HG03039 (cell line): ENCODE data around the gene CSN1S1.
"Not testable (repeated sequence)": the region's sequence is repeated elsewhere in the genome, so short reads cannot be mapped to it uniquely, and the experiment has no call there.

Source experiments
- ATAC-seq: cut with Tn5 transposase; IDR thresholded peaks from one replicate; pipeline ENCODE4 v1.9.1; 2021; ENCODE audit warnings: mild to moderate bottlenecking, moderate library complexity; ENCODE audit not compliant: unreplicated experiment

CSN1S1 gene, protein sequence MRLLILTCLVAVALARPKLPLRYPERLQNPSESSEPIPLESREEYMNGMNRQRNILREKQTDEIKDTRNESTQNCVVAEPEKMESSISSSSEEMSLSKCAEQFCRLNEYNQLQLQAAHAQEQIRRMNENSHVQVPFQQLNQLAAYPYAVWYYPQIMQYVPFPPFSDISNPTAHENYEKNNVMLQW

GRCh38 chr4:69930768-69931167 lies at the start of gene CSN1S1:
TSS of gene CSN1S1 (plus strand) at chr4:69931068. CDS start at chr4:69932556, 1,488 bp downstream.
- ATAC-seq = no peak

DNA sequence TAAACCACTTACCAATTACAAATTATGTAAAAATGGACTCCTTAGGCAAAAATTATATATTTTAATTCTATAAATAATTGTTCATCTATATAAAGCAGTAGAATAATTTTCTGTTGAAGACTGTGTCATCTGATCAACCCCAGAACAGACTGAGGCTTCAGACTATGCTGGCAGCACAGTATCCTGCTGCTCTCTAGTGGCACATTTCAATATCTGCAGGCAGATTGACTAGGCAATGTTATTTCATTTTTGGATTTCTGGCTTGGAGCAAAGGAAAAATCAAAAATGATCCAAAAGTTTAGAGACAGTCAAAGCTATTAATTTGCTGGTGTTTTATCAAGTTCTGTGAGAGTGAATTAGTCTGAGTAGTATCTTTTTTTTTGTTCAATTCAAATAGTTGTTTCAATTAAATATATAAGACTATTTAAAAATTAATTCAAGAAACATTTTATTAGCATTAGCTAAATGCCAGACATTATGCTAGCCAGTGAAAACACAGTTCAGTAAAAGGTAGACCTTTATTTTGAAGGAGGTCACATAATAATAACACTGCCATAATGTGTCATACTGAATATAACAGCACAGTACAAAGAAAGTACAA lies 49.6 kb upstream of the CSN1S1 start:
- no peak for ATAC-seq

DNA sequence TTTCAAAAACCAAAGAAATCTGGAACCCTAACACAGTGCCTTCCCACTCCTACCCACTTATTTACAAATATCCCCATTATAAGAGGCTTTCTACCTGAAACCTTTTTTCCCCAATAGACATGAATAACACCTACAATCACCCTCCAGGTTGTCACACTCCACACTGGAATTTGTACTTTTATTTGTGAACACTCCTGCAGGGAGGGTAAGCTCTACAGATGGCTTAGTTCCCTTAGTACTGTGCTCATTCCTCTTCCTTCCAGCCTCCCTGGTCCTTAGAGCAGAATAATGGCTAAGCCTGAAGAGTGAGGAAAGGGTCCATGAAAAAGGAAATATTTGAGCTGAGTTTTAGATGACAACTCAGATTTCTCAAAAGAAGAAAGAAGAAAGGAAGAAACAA lies 48.7 kb upstream of the CSN1S1 start:
- ATAC-seq = no peak

GRCh38 chr4:69888336-69888735 lies 42.5 kb upstream of the CSN1S1 start:
- no peak for ATAC-seq

GRCh38 chr4:69894186-69894585 lies 36.7 kb upstream of the CSN1S1 start:
- no peak for ATAC-seq

DNA sequence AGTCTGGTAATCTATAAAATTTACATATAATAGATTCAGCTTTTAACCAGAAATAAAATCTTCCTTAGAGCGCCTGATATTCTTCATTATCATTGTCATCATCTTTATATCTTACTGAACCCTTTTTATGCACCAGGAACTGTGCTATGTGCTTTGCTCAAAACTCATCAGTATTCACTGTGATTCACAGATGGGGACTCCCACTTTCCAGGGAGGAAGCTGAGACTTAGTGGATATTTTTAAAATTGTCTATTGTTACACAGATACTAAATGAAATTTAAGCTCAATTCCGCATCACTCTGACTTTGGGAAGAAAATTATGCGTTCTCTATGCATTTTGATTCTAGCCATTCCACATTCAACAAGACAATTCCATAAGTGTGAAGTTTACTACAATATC lies 36.1 kb upstream of the CSN1S1 start:
- no peak for ATAC-seq

GRCh38 chr4:69896530-69897116 lies 34.2 kb upstream of the CSN1S1 start:
- no peak for ATAC-seq

GRCh38 chr4:69907151-69907550 lies 23.7 kb upstream of the CSN1S1 start:
- no peak for ATAC-seq

DNA sequence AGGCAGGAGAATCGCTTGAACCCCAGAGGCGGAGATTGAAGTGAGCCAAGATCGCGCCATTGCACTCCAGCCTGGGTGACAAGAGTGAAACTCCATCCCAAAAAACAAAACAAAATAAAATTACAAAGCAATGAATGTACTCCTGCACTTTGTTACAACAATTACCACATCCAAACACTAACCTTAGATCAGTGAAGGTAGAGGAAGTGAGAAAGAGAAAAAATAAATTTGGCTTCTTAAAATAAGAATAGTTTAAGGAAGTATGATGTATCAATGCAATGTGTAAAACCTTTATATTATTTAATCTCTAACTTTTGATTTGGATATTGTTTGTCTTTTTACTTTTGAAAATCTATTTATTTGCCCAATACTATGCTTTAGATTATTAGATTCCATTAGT lies 21.7 kb upstream of the CSN1S1 start:
- no peak for ATAC-seq

DNA sequence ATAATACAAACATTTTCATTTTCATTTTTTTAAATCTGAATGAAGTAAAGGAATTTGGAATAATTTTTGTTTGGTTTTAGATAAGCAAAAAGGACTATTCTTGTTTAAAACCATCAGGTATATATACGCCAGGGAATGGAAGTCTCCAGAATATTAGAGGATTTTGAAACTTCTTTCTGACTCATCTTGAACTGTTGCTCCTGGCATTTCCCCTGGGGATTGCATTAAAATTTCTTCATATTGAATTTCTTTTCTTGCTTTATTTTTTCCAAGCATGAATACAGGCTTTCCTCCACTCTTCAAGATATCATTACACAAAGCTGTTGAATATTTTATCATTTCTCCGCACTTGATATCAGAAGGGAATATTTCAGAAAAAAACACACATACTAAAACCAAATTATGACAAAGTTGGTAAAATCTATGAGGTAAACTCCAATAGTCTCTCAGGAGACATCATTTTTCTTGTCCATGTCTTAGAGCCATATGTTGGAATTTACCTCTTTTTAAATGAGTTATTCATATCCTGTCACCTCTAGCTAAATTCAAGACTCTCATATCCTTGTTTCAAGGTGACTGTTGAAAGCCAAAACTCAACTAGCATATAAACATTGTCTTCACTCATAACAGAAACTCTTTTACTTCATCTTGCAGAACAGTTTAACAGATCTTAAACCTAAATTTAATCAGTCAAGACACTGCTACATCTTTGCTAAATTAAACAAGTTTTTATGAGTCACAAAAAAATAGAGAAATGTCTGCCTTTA lies 20.7 kb upstream of the CSN1S1 start:
- ATAC-seq = peak; percentile 94

- no peak for ATAC-seq
Observed at GRCh38 chr4:69920874-69921273, 10.0 kb upstream of the CSN1S1 start.

DNA sequence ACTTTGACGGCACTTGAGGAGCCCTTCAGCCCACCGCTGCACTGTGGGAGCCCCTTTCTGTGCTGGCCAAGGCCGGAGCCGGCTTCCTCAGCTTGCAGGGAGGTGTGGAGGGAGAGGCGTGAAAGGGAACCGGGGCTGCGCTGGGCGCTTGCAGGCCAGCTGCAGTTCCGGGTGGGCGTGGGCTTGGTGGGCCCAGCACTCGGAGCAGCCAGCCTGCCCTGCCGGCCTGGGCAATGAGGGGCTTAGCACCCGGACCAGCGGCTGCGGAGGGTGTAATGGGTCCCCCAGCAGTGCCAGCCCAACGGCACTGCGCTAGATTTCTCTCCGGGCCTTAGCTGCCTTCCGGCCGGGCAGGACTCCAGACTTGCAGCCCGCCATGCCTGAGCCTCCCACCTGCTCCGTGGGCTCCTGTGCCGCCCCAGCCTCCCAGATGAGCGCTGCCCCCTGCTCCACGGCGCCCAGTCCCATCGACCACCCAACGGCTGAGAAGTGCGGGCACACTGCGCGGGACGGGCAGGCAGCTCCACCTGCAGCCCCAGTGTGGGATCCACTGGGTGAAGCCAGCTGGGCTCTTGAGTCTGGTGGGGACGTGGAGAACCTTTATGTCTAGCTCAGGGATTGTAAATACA lies 7.0 kb upstream of the CSN1S1 start:
- not testable (repeated sequence) for ATAC-seq

GRCh38 chr4:69934150-69934549 lies 3.3 kb downstream of the CSN1S1 start:
- ATAC-seq = no peak

- ATAC-seq = no peak
Observed at GRCh38 chr4:69936566-69936965, 5.7 kb downstream of the CSN1S1 start.

- no peak for ATAC-seq
Observed at GRCh38 chr4:69951602-69952001, 20.7 kb downstream of the CSN1S1 start.

GRCh38 chr4:69957209-69957608 lies 26.3 kb downstream of the CSN1S1 start:
- ATAC-seq = no peak

GRCh38 chr4:69965628-69966027 lies 34.8 kb downstream of the CSN1S1 start, which contains the start of gene CSN2:
TSS of gene CSN2 (minus strand) at chr4:69965728. CDS start at chr4:69960995, 4,733 bp downstream.
- ATAC-seq = no peak

DNA sequence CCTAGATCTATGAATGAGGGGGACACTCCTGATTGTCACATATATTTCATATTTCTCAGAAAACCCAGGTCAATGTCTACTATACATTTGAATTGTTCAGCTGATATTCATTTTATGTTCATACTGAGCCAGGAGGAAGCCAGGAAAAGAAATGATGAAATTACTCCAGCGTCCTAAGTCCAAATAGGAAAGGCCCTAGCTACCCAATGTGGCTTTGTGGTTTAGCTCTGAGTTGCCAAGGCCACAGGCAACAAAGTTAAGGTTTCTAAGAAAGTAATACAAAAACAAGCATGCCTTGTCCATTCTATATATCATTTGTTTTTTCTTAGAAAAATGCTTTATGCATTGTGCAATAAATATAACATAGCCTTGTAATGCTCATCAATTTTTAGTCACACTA lies 39.2 kb downstream of the CSN1S1 start:
- ATAC-seq = no peak

- no peak for ATAC-seq
Observed at GRCh38 chr4:69974631-69975030, 43.8 kb downstream of the CSN1S1 start.

GRCh38 chr4:69977582-69977981 lies 46.7 kb downstream of the CSN1S1 start:
- ATAC-seq = no peak

DNA sequence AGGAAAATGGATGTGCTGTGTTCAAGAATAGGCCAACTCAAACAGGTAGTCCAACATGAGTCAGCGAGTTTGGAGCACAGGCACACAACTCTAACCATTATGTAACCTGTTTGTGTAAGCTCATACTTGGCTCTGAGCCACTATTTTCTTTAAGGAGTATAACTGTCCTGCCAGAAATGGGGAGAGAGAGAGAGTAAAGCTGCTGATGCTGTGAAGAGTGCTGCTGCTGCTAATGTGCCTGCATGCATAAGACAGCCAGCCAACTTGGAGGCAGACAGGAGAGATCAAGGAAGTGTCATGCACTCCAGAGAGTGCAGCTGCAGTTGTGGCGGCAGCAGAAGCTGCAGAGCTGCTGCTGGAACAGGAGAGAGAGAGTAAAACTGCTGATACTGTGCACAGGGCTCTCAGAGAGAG lies 53.2 kb downstream of the CSN1S1 start:
- ATAC-seq = peak; percentile 59
